Stimulated activated CD4-positive, alpha-beta T cell treated with anti-CD3 and anti-CD28 coated beads, Interleukin-2, amount 100 ng/mL, for 48 hours (primary cell): Measurements from ENCODE around the gene HDLBP.

Source experiments
- DNase-seq, 2 donors: peaks; one replicate each; pipeline ENCODE4 v3.0.0-alpha.2; 2020

The HDLBP gene, protein sequence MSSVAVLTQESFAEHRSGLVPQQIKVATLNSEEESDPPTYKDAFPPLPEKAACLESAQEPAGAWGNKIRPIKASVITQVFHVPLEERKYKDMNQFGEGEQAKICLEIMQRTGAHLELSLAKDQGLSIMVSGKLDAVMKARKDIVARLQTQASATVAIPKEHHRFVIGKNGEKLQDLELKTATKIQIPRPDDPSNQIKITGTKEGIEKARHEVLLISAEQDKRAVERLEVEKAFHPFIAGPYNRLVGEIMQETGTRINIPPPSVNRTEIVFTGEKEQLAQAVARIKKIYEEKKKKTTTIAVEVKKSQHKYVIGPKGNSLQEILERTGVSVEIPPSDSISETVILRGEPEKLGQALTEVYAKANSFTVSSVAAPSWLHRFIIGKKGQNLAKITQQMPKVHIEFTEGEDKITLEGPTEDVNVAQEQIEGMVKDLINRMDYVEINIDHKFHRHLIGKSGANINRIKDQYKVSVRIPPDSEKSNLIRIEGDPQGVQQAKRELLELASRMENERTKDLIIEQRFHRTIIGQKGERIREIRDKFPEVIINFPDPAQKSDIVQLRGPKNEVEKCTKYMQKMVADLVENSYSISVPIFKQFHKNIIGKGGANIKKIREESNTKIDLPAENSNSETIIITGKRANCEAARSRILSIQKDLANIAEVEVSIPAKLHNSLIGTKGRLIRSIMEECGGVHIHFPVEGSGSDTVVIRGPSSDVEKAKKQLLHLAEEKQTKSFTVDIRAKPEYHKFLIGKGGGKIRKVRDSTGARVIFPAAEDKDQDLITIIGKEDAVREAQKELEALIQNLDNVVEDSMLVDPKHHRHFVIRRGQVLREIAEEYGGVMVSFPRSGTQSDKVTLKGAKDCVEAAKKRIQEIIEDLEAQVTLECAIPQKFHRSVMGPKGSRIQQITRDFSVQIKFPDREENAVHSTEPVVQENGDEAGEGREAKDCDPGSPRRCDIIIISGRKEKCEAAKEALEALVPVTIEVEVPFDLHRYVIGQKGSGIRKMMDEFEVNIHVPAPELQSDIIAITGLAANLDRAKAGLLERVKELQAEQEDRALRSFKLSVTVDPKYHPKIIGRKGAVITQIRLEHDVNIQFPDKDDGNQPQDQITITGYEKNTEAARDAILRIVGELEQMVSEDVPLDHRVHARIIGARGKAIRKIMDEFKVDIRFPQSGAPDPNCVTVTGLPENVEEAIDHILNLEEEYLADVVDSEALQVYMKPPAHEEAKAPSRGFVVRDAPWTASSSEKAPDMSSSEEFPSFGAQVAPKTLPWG (N-terminal part only)

DNA sequence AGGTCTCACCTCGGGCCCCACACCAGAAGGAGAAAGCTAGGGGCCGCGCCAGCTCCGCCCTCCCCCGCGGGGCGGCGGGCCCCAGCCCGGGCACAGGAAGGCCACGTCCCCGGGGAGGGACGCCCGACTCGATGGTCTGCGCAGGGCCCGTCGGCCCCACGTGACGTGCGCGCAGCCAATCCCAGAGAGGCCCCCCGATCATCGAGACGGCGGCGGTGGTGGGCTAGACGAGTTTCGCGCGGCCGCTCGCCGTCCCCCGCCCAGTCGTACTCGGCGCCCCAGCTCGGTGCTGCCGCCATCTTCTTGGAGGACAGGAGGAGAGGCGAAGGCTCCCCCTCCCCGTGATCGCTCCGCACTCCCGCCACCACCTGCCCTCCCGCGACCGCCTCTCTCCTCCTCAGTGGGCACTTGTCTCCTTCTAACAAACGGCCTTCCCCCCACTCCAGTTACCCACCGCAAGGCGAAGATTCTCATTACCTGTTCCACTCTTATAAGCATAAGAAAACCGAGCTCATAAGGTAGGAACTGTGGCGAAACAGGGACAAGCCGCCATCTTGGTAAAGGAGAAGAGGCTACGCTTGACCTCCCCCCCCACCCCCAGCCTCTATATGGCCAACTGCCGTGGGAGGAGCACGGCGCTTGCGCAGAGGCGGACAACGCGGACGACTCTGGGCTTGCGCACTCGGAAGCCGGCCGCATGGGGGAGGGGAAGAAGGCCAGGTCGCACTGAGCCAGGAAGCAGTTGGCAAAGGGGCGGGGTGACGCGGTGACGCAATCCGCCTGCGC is at the start of gene HDLBP:
TSS of gene HDLBP (minus strand) at position 580 of the 786 bp plus-strand sequence. CDS start 48,803 bp downstream, outside the sequence.
- DNase-seq: peak; percentile 100

GRCh38 chr2:241364781-241365180 is 49.3 kb upstream of the HDLBP start:
- DNase-seq: no peak

DNA sequence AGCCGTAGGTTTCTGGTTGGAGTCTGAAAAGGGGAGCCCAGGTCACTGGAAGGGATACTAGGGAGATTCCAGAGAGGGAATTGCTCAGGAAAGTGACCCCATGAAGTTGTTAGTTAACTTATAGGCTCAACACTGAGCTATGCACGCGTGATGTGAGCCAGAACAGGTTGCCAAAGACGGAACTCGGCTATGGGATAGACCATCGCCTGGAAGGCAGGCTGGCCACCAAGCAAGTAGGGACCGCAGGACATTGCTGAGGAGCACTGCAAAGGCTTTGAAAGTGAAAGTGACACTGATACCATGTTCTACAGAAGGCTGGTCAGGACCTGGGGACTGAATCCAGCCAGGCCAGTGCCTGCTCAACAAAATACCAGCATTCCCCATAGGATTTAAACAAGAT is 48.0 kb upstream of the HDLBP start:
- DNase-seq: no peak

- no peak for DNase-seq
Measured at GRCh38 chr2:241359481-241360045, 44.1 kb upstream of the HDLBP start.

GRCh38 chr2:241358470-241358869 is 43.0 kb upstream of the HDLBP start:
- DNase-seq: no peak

- no peak for DNase-seq
Measured at GRCh38 chr2:241357531-241357930, 42.1 kb upstream of the HDLBP start.

- DNase-seq: no peak
Measured at GRCh38 chr2:241356871-241357260, 41.4 kb upstream of the HDLBP start.

DNA sequence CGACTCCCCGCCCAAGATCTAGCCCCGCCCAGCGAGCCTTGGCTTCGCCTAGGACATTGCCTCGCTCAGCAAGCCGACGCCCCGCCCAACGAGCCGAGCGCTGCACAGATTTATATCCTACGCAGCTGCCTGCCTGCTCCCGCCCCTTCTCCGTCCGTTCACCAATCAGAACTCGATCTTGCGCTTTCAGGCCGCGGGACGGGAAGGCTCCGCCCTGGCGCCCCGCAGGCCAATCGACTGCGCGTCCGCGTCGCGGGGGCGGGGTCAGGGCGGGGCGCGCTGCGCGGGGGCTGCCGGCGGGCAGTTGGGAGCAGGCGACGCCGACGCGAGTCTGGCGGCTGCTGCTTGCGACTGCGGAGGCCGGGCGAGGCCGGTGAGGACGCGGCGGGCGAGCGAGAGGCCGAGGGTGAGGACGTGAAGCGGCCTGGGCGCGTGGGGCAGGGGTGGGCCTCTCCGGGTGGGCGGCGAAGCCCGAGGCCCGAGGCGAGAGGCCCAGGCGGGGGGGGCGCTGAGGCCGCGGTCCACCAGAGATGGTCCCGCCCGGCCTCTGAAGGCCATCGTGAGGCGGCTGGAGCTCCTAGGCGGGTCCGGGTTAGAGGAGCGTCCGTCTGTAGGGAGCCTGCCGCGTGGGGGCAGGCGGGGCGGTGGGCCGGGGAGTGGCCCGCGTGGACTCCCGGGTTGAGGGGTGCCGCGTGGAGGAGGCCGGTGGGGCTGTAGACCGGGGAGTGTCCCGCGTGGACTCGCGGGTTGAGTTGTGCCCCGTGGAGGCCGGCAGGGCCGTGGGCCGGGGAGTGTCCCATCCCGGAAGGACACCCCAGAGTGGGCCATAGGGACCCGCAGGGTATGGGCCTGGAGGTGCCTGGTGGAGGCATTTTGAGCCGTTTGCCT is 40.8 kb upstream of the HDLBP start, which contains the start of gene FARP2:
TSS of gene FARP2 (plus strand) at position 303 of the 888 bp plus-strand sequence. CDS start 16,823 bp downstream, outside the sequence.
- DNase-seq: peak; percentile 91 to 92

DNA sequence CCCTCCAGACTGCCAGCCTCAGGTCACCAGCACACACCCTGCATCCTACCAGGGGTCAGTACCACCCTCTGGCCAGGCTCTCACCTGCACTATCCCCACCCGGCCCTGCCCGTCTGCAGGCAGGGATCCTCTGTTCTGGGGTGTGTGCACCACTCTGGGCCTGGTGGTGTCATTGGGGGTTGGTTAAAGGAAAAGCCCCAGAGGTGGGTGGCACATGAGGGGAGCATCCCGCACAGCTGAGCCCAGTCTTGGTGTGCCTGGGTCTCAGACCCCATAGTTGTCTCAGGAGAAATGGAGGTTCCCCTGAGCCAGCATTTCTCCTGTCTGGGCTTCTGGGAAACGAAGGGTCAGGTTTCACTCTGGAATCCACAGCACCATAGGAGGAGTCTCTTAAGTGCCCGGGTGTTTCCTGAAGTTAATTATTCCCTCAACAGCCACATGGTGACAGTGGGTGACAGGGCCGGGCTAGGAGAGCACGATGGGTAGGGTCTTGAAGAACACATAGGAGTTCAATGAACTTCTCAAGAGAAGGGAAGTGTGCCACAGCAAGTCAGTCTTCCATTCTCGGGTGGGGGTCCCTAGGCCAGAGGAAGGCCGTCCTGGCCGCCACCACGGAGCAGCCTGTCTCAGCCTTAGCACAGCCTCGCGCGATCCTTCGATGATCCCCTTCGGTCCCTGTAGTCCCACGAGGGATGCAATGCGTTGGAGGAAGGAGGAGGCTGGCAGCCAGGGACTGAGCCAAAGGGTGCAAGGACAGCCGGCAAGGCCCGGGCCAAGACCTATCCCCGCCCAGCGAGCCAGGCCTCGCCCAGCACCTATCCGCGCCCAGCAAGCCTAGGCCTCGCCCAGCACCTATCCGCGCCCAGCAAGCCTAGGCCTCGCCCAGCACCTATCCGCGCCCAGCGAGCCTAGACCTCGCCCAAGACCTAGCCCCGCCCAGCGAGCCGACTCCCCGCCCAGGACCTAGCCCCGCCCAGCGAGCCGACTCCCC is 39.5 kb upstream of the HDLBP start:
- DNase-seq: peak; percentile 49 to 57

- DNase-seq: no peak
Measured at GRCh38 chr2:241352227-241352626, 36.8 kb upstream of the HDLBP start.

DNA sequence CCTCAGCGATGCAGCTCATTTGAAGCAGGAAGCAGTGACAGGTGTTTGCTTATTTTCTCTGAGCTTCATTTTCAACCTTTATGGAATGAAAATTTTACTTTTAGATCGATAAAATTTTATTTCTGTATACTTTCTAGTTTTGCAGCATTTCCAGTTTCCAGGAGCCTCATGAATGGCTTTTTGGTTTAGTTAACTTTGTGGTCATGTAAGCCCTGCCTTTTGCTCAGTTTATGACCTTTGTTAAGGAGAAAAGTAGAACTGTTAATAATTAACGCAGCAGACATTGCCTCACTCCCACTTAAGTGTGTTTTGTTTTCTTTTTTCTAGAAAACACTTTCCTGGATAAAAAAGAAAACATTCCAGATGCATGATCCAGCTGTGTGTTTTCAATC is 36.2 kb upstream of the HDLBP start:
- DNase-seq: no peak

- DNase-seq: no peak
Measured at GRCh38 chr2:241350878-241351639, 35.6 kb upstream of the HDLBP start.

- DNase-seq: no peak
Measured at GRCh38 chr2:241350530-241350877, 35.0 kb upstream of the HDLBP start.

DNA sequence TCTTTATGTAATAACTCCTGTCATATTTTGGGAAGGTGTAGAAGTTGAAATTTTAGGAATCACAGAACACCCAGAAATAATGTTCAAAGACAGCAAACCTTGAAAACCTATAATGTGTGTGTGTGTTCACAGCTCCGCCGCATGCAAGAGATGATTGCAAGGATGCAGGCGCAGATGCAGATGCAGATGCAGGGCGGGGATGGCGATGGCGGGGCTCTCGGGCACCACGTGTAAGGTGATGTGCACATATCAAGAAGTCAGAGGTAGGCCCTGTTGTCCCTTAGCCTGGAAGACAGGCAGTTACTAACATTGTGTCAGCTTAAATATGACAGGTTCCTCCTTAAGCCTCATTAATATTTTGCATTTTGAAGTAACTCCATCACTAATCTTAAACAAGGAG is 34.5 kb upstream of the HDLBP start:
- no peak for DNase-seq

GRCh38 chr2:241344925-241345651 is 29.6 kb upstream of the HDLBP start:
- no peak for DNase-seq

GRCh38 chr2:241340631-241341163 is 25.2 kb upstream of the HDLBP start:
- no peak for DNase-seq

DNA sequence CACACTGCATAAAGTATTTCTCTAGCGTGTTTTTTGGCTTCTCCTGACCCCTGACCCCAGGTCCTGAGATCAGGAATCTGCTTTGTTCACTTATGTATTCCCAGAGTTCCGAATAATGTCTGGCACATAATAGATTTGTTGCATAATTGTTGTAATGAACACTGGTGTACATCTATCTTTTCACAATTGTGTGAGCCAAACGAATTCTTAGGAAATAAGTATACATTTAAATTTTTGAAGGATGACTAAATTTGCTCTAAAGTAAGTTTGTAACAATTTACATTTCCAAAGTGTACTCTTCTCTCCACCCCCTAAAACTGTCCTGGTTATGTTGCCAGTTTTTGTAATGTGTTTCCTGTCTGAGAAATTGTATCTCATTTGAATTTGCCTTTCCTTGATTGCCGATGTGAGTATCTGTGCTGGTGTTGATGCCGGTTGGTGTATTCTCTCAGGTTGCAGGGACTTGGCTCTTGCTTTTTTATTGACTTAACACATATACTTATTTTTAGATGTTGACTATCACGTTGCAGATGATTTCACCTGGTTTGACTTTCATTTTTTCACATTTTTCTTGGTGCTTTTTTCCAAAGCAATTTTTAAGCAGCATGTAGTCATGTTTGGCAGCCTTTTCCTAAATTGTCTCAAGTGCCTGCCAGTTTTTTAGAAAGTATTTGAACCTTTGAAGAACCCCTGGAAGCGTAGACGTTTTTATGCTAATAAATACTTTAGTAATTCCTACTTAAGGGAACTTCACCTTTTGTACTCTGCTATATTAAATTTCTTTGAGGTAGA is 24.6 kb upstream of the HDLBP start:
- DNase-seq: no peak
